Left lung (tissue), 10 donors: ENCODE measurements around the gene SETD2. TPM values are rescaled to one million over a fixed set of nuclear protein-coding genes. Genes with fewer than 3 reads are reported as not detected.
A peak's percentile ranks its signal among the peaks of the same experiment; 100 is the strongest.

ENCODE experiments used
- ATAC-seq: fragments of 200-7000 bp; cut with Tn5 transposase; one replicate; pipeline ENCODE4 v1.9.1; 2020; ENCODE audit warnings: moderate library complexity
- DNase-seq, 4 donors: peaks; one replicate each; pipeline ENCODE4 v3.0.0-alpha.2; 2013 to 2020
- H3K27ac ChIP-seq, 2 donors: fragments of 200-600 bp; sonication (generic) in 1 of 2; one replicate each; pipeline versions ENCODE4 v1.5.0 to v1.8.0; 2020 to 2021
- H3K27me3 ChIP-seq, 2 donors: fragments of 200-600 bp; sonication (generic) in 1 of 2; one replicate each; pipeline versions ENCODE4 v1.5.0 to v1.8.0; 2020 to 2021
- H3K36me3 ChIP-seq, 2 donors: fragments of 200-600 bp; sonication (generic) in 1 of 2; one replicate each; pipeline versions ENCODE4 v1.5.0 to v1.8.0; 2020 to 2021
- H3K4me1 ChIP-seq, 2 donors: fragments of 200-600 bp; one replicate each; pipeline ENCODE4 v1.8.0; 2021
- H3K4me3 ChIP-seq, 2 donors: fragments of 200-600 bp; sonication (generic) in 1 of 2; one replicate each; pipeline versions ENCODE4 v1.5.0 to v1.8.0; 2020 to 2021; ENCODE audit warnings: mild to moderate bottlenecking in 1 of 2
- H3K9me3 ChIP-seq, 2 donors: fragments of 200-600 bp; sonication (generic) in 1 of 2; one replicate each; pipeline versions ENCODE4 v1.5.0 to v1.8.0; 2020 to 2021
- intact Hi-C, 2 donors: fragments of 100-400 bp; cut with DNase I; formaldehyde crosslinking; loops; one replicate each; pipeline versions ENCODE4 v1.11.2 to v1.14.2; 2022
- polyA plus RNA-seq, 6 donors: library from polyadenylated mRNA; unstranded; fragments of 120-200 nt; gene quantifications; one replicate each; pipeline ENCODE4 v1.2.1, GENCODE V29; 2013; ENCODE audit not compliant: insufficient read length in 6 of 6
- total RNA-seq, 2 donors: library from RNA; stranded (reverse); fragmentation: NEBNext Ultra II Directional; extraction: Animal tissue kit (Norgen Biotek cat#: 25700); gene quantifications; one replicate each; pipeline ENCODE4 v1.2.1, GENCODE V29; 2021
- TF ChIP-seq, protein P1 (sequence below), 2 donors: fragments of 200-600 bp; sonication (generic) in 1 of 2; IDR thresholded peaks; one replicate each; pipeline versions ENCODE4 v1.5.0 to v1.8.0; 2021; ENCODE audit warnings: antibody characterized with exemption in 2 of 2
- donor health status: DM: no; HTN: yes; CAD: no.
- donor health status: DM: no; HTN: no; CAD: no.

Gene SETD2
- total and polyA plus RNA-seq, 8 donors, result 40.1 to 68.9 (median 60.0) TPM

DNA sequence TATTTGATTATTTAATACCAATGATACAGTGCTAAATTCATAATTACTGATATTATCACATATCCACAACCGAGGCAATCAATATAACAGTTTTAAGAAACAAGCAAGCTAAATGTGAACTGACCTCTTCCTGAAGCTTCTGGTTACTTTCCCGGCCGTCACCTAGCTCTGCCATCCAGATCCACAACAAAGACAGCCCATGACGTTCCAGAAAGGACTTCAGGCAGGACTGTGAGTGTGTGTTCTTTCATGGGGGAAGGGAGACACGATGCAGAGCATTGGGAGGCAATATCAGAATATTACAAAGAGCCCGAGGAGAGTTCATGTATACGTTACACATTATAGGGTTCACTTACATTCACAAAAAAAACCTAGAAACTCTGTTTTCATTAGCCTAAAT lies 77.8 kb downstream of the SETD2 start:
- no peak overlapping the region for H3K4me3 ChIP-seq
- H3K36me3 ChIP-seq, result peaks cover 0 to 62% of the 10 kb centered on the region in 2 donors
- DNase-seq (no peak), ATAC-seq (no peak)
- no peak overlapping the region for H3K27ac ChIP-seq
- H3K9me3 ChIP-seq, result no peaks in the 10 kb centered on the region
- TF ChIP-seq, protein P1, sequence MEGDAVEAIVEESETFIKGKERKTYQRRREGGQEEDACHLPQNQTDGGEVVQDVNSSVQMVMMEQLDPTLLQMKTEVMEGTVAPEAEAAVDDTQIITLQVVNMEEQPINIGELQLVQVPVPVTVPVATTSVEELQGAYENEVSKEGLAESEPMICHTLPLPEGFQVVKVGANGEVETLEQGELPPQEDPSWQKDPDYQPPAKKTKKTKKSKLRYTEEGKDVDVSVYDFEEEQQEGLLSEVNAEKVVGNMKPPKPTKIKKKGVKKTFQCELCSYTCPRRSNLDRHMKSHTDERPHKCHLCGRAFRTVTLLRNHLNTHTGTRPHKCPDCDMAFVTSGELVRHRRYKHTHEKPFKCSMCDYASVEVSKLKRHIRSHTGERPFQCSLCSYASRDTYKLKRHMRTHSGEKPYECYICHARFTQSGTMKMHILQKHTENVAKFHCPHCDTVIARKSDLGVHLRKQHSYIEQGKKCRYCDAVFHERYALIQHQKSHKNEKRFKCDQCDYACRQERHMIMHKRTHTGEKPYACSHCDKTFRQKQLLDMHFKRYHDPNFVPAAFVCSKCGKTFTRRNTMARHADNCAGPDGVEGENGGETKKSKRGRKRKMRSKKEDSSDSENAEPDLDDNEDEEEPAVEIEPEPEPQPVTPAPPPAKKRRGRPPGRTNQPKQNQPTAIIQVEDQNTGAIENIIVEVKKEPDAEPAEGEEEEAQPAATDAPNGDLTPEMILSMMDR (IDR thresholded peaks at IDR 0.05), result no peak
- intact Hi-C loops, result no loop called here
- peaks cover 0 to 12% of the 10 kb centered on the region in 2 donors for H3K4me1 ChIP-seq
- no peaks in the 10 kb centered on the region for H3K27me3 ChIP-seq

DNA sequence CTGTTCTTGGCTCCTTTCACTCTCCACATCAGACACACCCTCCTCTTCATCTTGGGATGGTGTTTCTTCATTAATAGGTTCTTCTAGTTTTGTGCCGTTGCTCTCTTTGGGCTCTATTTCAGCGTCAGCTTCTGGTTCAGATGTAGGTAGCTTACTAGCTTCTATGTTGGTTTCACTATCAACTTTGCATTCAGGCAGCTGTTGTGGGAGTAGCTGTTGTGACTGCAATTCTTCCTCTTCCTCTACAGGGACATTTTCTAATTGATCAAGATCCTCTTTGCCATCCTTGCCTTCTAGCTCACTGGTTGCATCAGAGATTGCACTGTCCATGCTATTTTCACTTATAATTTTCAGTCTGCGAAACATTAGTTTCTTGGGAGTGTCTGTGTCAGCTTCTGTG lies 80.1 kb downstream of the SETD2 start:
- peak overlapping the region in 1 of 2 donors; percentile 77 for H3K27ac ChIP-seq

DNA sequence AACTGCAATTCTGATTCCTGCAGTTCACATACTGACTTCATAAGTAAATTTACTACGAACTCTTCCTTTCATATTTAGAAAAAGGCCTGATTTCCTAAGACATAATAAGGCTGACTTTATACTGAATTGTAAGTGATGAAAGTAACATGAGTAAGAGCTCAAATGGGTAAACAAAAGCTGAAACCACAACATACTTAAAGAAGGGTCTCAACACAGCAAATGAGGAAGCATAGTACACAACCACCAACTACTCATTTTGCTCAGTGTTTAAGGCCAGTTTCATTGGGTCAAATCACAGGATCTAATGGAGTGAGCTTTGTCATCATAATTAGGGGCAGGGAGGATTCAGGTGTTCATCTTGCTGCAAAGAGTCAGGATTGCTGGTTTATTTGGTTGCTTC lies 81.4 kb downstream of the SETD2 start:
- no peak for ATAC-seq
- no peaks in the 10 kb centered on the region for H3K27me3 ChIP-seq
- intact Hi-C loops, result no loop called here
- peaks cover 0 to 65% of the 10 kb centered on the region in 2 donors for H3K36me3 ChIP-seq
- TF ChIP-seq, protein P1 (IDR thresholded peaks at IDR 0.05), result no peak
- peaks cover 0 to 12% of the 10 kb centered on the region in 2 donors for H3K4me1 ChIP-seq
- H3K4me3 ChIP-seq, result no peak overlapping the region
- H3K27ac ChIP-seq, result peak overlapping the region in 1 of 2 donors; percentile 77
- H3K9me3 ChIP-seq, result no peaks in the 10 kb centered on the region
- DNase-seq, result no peak

More for the DNA sequence above, 80.1 kb downstream of the SETD2 start:
- H3K27me3 ChIP-seq, result no peaks in the 10 kb centered on the region
- ATAC-seq (peak; percentile 44), DNase-seq (no peak)
- no peak overlapping the region for H3K4me3 ChIP-seq
- intact Hi-C loops, result no loop called here
- peaks cover 0 to 12% of the 10 kb centered on the region in 2 donors for H3K4me1 ChIP-seq
- peaks cover 0 to 68% of the 10 kb centered on the region in 2 donors for H3K36me3 ChIP-seq
- no peaks in the 10 kb centered on the region for H3K9me3 ChIP-seq
- TF ChIP-seq, protein P1 (IDR thresholded peaks at IDR 0.05), result no peak

DNA sequence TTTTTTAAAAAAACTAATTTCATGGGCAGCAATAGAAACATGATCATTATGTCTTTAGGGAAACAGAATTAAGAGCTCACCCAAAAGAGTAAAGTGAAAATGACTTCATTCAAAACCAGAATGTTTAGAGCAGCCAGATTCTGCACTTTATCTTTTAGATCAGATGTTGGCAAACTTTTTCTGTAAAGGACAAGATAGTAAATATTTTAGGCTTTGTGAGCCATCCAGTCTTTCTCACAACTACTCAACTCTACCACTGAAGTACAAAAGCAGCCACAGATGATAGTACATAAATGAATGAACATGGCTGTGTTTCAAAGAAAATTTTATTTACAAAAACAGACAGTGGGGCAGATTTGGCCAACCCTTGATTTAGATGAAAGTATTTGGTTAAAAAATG lies 84.5 kb downstream of the SETD2 start:
- H3K4me1 ChIP-seq, result peaks cover 0 to 12% of the 10 kb centered on the region in 2 donors
- no peaks in the 10 kb centered on the region for H3K9me3 ChIP-seq
- no peak for ATAC-seq
- TF ChIP-seq, protein P1 (IDR thresholded peaks at IDR 0.05), result no peak
- intact Hi-C loops, result no loop called here
- peaks cover 0 to 52% of the 10 kb centered on the region in 2 donors for H3K36me3 ChIP-seq
- no peak overlapping the region for H3K27ac ChIP-seq
- no peak for DNase-seq
- no peaks in the 10 kb centered on the region for H3K27me3 ChIP-seq
- no peak overlapping the region for H3K4me3 ChIP-seq

DNA sequence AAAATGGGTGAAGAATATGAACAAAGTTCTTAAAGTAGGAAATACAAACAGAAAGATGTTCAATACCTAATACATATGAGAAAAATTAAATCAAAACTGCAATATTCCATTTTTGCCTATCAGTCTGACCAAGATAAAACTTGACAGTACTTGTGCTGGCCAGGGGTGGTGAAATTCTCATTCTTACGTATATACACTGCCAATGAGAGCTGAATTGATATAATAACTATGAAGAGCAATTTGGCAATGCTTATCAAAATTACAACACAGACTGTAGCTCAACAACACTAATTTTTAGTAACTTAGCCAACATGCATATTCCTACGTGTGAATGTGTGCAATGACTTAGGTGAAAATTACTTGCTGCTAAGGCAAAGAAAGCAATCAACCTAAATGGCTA lies 90.2 kb downstream of the SETD2 start:
- DNase-seq (no peak), ATAC-seq (no peak)
- TF ChIP-seq, protein P1 (IDR thresholded peaks at IDR 0.05), result no peak
- no peaks in the 10 kb centered on the region for H3K9me3 ChIP-seq
- H3K27ac ChIP-seq, result no peak overlapping the region
- no peak overlapping the region for H3K4me3 ChIP-seq
- no peaks in the 10 kb centered on the region for H3K4me1 ChIP-seq
- H3K36me3 ChIP-seq, result peaks cover 0 to 47% of the 10 kb centered on the region in 2 donors
- H3K27me3 ChIP-seq, result no peaks in the 10 kb centered on the region
- intact Hi-C loops, result no loop called here
